Cerebellar cortex (tissue), 1 donor: ENCODE results near the gene ZNF385B.
"Not testable (repeated sequence)": the region's sequence is repeated elsewhere in the genome, so short reads cannot be mapped to it uniquely, and the experiment has no call there.

ENCODE experiments used
- DNase-seq: peaks from one replicate; pipeline ENCODE4 v3.0.0-alpha.2; 2015; ENCODE audit warnings: low spot score

ZNF385B gene

GRCh38 chr2:179802051-179802882 lies 59.1 kb downstream of the ZNF385B start:
- DNase-seq: peak; percentile 29

GRCh38 chr2:179800776-179801175 lies 60.6 kb downstream of the ZNF385B start:
- no peak for DNase-seq

GRCh38 chr2:179796213-179797007 lies 65.0 kb downstream of the ZNF385B start:
- peak; percentile 37 for DNase-seq

- DNase-seq: no peak
These were observed 67.5 kb downstream of the ZNF385B start for GRCh38 chr2:179793902-179794301.

DNA sequence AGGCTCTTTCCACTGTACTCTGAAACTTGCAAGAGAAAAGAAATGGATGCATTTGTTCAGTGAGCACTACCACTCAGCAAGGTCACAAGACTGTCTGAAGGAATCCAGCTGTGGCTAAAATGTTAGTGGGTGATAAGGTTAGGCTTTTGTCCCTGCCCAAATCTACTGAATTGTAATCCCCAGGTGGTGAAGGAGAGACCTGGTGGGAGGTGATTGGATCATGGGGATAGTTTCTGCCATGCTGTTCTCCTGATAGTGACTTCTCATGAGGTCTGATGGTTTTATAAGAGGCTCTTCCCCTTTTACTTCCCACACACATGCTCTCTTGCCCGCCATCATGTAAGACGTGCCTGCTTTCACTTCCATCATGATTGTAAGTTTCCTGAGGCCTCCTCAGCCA lies 68.2 kb downstream of the ZNF385B start:
- no peak for DNase-seq

DNA sequence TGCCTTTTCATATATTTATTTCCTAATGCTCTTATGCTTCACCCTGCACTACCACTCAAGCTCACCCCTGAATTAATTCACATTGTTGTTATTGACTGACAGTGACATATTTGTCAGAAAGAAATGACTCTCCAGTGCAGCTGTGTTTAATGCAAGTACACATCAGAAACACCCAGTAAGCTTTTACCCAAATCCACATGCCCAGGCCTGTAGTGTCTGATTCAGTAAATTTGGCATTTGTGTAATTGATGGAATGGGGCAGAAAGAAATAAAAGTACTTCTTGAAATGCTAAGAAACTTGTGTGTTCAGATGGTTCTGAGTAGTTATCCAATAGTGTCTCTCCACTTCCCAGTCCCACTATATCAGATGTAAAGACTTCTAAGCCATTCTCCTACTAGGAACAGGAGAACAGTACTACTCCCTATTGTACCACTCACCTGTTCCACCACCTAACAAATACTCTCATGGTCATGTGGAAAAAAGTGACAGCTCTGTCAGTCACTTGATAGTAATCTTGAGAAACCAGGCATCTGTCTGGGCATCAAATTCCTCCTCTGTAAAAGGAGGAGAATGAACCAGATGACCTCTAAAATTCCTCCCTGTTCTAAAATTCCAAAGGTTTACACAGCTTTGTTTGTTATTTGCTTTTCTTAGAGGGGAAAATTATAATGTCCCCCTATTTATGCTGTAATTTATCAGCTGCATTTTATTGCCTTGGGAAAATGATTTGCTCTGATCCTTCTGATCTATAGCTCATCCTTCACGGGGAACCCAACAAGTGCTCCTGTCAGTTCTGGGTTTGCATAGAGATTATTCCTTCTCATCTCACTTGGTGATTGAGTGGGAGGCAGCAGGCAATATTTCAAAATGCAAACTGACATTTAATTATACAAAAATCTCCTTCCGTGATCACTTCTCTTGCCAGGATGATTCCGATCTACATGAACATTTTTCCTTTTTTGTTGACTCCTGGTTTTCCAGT lies 70.9 kb downstream of the ZNF385B start:
- no peak for DNase-seq

DNA sequence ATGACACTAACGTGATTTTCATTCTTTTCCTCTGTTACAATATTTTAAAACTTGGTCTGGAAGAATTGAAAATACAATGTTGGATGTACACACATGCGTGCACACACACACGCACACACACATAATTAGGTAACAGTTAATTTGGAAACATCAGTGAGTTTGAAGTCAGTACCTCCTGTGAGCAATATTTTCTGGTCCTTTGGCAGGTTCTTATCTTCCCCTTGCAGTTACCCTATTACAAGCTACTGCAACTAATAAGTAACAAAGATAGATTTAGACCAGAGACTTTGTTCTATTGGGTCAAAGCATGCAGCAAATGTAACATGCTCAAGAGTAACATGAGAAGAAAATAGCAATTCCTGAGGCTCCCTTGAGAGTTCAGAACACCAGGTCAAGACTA lies 73.3 kb downstream of the ZNF385B start:
- no peak for DNase-seq

DNA sequence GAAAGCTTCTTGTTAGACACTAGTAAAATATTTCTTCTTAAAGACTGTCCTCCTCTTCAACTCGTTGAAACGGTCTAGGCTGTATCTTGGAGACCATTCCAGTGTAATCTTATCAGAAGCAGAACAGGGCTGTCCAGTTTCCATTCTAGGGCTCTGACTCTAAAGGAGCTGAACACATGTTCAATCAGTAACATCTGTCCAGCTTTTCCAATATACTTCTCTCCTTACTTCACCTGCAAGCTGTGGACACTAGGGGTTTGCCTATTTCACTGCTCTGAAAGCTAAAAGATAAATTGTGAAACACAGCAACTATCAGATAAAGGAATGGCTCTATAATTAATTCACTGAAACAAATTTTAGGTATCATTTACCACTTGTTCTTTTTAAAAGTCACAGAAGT lies 73.8 kb downstream of the ZNF385B start:
- no peak for DNase-seq

DNA sequence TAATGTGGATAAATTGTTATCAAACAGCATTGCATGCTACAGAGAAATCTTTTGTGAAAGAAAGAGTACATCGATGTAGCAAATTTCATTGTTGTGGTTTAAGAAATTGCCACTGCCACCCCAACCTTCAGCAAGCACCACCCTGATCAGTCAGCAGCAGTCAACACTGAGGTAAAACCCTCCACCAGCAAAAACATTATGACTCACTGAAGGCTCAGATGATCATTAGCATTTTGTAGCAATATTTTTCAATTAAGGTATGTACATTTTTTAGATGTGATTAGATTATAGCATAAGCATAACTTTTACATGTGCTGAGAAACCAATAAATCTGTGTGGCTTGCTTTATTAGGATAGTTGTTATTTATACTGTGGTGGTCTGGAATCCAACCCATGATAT lies 75.5 kb downstream of the ZNF385B start:
- no peak for DNase-seq

DNA sequence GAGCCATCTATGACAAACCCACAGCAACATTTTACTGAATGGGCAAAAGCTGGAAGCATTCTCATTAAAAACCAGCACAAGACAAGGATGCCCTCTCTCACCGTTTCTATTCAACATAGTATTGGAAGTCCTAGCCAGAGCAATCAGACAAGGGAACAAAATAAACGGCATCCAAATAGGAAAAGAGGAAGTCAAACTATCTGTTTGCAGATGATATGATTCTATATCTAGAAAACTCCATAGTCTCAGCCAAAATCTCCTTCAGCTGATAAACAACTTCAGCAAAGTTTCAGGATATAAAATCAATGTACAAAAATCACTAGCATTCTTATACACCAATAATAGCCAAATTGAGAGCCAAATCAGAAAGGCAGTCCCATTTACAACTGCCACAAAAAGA lies 79.1 kb downstream of the ZNF385B start:
- DNase-seq: not testable (repeated sequence)

GRCh38 chr2:179773986-179774385 lies 87.4 kb downstream of the ZNF385B start:
- no peak for DNase-seq

DNA sequence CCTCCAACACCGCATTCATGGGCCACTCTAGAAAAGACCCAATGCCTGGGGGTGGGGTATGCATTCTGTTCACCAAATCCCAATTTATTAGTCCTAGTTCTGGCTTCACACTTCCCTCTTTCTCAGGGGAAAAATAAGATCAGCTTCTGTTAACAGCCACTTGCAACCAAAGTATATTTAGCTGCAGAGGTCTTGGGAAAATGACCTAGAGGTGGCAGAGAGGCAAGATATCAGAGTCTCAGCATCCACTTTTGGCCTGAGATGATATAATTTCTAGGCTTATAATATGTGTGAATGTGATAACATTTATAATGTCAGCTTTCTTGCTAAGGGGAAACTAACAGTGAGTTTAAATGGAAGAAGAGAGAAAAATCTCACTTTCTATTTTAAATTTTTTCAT lies 89.1 kb downstream of the ZNF385B start:
- DNase-seq: no peak

DNA sequence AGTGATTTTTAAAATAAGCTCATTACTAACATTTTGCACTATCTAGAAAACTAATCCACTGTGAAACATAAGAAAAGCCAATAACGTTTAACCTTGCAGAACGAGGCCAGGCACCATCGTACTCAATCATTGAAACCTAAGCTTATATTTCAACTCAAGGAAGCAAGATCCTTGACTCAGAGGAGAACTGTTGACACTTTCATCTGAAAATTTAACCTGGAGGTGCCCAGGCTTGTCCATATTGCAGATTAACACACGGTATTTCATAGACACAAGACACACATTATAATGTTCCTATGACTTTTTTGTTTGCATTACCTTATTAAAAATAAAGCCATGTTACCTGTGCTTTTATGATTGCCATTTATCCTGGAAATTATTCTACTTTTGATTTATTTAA lies 89.6 kb downstream of the ZNF385B start:
- no peak for DNase-seq

DNA sequence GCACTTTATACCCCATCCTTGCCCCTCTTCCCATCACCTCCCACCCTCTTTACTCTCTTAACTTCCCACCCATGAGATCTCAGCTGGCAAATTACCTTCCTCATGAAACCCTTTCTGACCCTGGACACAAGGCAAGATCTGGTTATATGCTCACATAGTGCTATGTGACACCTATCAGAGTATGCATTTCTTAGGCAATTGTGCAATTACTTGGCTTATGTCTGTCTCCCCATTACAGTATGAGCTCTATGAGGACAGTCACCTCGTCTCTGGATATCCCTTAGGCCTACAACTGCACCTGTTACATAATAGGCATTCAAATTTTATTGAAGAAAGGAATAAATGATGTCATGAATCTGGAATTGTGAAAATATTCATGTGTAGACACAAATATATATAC lies 91.4 kb downstream of the ZNF385B start:
- no peak for DNase-seq

DNA sequence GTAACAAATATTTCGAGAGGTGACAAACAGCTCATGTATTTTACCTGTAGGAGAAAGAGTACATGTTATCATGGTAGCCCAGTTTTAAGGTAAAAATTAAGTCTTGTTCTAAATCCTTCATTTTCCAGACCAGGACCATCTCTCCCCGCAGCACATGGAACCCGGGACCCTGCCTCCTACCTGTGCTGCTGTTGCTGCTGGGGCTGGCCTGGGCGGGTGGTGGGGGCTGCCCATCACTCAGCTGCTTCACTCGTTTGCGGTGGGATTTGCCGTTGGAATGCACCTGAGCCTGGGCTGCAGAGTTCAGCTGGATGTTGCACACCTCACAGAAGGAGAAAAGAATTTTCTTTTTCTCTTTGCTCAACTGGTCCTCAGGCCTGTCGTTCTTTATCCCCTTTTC lies 92.1 kb downstream of the ZNF385B start:
- no peak for DNase-seq

- no peak for DNase-seq
These were observed 92.6 kb downstream of the ZNF385B start for GRCh38 chr2:179768765-179769164.

DNA sequence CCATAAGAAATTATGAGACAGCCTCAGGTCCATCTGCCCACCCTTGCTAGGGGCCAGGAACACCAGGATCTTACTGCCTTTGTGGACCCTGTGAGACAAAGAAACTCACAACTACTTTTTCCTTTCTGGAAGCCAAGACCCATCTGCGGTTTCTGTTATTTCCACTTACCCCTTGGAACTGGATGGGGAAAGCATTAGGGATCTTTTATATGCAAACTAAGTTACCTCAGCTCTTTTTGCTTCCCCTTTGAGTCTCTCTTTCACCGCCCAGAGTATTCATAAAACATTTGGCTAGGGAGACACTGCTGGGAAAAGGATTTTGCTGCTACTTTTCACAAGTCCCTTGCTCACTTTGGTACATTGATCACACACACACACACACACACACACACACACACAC lies 95.7 kb downstream of the ZNF385B start:
- no peak for DNase-seq

- no peak for DNase-seq
These were observed 96.7 kb downstream of the ZNF385B start for GRCh38 chr2:179764710-179765109.

DNA sequence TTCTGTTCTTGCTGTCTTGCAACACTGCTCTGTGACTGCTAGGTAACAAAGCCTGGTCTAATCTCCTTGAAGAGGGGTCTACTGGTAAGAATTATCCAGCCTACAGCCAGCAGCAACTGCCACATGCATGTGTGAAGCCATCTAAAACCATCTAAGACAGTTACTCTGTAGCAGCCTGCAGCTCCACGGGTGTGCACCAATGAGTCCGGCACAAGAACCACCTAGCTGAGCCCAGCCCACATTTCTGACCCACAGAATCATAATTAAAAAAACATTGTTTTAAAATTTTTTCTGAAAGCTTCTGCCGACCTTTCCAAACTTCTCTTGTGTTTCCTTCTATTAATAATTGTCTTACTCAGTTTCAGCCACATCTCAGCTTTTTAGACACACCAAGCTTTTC lies 102.8 kb downstream of the ZNF385B start:
- no peak for DNase-seq

DNA sequence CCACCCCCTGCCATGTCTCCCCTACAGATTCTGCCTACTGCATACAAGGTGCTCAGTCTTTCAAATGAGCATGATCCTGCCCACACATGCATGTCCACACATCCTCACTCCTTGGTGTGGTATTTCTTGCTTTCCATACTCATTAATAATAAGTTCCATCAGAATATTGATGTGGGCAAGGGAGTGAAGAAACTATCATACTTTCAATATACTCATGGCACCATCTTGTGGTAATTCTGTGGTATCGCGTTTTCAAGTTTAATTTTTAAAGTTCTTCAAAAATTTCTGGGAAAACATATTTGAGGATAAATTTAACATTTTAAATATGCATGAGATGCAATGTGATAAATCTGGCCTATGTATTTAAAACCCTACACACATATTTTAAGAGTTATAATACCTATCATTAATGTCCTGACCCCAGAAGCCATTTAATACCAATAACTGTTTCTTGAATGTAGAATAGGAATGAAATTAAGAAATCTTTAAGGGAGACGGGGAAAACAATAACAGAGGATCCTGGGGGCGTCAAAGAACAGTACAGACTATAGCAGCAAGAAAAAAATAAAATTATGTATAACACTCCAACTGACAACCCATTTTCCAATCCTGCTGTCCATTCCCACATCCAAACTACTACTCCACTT lies 110.1 kb downstream of the ZNF385B start:
- DNase-seq: peak; percentile 35

- no peak for DNase-seq
These were observed 112.2 kb downstream of the ZNF385B start for GRCh38 chr2:179749210-179749609.

DNA sequence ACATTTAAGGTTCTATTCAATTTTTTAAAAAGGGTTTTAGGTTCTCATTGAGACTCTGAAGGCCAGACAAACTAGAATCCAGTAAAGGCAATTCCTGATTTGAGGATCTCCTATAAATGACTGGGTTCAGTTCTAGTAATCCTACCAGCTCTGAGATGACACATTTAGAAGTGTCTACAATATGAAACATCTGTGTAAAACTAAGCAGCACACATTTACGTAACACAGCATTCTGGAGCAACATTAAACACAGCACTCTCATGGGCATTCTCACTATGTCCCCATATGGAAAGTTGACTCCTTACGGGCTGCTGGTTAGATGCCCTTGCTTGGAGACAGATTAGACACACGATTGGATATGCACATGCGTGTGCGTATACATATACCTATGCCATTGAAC lies 114.4 kb downstream of the ZNF385B start:
- no peak for DNase-seq
